A549 treated with Hydrocortisone at 1 μM for 4 hours (cell line): ENCODE results near the gene FNDC7. TPM values are rescaled to one million over a fixed set of nuclear protein-coding genes. Genes with fewer than 3 reads are reported as not detected.

Experiments used
- total RNA-seq: library from RNA; stranded (reverse); fragments of 200-300 nt; extraction: Qiagen RNA extraction; gene quantifications from 5 replicates; pipeline ENCODE4 v1.2.3, GENCODE V29; 2022

FNDC7 gene, protein sequence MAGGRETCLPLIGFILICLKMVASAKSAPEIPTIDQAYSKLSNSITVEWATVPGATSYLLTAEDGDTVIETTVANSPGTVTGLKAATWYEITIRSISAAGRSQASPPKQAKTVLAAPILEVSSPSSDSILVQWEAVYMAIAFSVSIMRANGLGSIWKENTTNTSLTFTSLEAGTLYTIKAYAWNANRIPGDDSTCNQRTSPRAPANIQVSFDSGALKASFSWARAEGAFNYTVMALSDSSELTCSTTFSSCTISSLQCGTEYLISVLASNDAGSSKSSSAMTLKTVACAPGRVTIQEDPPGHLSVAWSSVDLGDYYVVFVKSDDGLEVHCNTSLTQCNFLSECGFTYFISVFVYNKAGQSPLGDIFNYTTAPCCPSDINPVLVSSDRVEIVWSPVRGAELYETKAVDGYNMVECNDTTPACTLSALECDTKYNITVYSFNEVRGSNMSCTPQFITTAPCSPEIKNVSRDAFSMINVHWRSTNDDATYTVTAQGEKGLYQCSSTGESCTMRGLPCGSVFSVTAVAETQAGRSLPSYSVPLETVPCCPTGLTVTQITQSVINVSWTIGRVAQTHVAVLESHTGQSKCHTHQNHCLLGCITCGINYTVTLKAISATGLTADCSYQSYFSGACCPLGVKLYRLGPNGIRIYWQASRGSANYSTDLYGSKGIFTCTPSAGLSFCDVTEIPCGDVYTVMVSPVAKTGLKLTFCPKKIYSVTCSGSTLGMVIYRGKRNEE
- 0.02 to 0.07 TPM in 2 of 5 replicates, not detected in the others for total RNA-seq

DNA sequence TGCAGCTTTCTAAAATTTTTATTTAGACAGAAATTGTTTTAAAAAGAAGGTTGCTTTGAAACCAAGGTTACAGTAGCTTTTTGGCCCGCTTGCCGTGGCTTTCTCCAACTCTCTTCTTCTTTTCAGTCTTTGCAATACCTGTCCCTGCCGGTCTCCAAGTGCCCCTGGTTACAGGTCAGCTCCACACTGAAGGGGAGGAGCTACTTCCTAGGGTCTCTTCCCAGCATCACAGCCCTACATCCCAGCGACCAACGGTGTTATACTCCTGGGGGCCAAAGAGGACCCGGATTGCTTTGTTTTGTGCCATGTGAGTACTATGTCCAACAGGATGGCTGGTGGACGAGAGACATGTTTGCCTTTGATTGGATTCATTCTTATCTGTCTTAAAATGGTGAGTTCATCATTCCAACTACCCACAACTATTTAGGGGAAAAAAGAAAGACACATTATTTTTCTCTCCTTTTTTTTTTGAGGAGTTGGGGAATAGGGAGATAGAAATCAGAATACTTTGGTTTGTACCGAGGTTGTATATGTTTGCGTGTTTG, at the start of gene FNDC7:
TSS of gene FNDC7 (plus strand) at position 303 of the 545 bp plus-strand sequence. CDS start at position 329, 26 bp downstream.

DNA sequence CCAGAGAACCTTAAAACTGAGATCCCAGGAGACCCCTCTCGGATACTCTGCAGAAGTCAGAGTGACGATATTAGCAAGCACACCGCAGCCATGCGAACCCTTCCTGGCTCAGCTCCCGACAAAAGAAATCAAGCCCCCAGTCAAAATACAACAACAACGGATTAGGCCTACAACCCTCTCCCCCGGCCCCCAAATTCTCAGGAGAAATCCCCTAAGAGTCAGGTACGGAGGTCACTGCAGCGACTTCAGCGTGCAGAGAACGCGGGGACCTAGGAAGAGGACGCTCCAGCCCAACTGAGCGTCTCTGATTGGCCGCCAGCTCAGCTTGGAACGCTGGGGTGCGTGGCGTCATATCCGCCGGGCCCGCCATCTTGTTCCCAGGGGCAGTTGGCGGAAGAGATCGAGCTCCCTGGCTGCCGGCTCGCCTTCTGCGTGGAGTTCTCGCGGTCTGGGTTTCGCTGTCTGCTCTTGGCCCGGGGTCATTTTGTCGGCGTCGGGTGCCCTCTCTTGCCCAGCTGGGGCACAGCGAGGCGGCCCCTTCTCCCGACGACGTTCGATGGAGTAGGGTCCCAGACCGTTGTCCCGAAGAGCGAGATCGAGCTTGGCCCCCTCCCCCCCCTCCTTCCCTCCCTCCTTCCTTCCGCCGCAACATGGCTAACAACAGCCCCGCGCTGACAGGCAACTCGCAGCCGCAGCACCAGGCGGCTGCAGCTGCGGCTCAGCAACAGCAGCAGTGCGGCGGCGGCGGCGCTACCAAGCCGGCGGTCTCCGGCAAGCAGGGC, 20.6 kb upstream of the FNDC7 start, which contains the start of gene PRPF38B:
TSS of gene PRPF38B (plus strand) at position 369 of the 782 bp plus-strand sequence. CDS start at position 651, 282 bp downstream.

DNA sequence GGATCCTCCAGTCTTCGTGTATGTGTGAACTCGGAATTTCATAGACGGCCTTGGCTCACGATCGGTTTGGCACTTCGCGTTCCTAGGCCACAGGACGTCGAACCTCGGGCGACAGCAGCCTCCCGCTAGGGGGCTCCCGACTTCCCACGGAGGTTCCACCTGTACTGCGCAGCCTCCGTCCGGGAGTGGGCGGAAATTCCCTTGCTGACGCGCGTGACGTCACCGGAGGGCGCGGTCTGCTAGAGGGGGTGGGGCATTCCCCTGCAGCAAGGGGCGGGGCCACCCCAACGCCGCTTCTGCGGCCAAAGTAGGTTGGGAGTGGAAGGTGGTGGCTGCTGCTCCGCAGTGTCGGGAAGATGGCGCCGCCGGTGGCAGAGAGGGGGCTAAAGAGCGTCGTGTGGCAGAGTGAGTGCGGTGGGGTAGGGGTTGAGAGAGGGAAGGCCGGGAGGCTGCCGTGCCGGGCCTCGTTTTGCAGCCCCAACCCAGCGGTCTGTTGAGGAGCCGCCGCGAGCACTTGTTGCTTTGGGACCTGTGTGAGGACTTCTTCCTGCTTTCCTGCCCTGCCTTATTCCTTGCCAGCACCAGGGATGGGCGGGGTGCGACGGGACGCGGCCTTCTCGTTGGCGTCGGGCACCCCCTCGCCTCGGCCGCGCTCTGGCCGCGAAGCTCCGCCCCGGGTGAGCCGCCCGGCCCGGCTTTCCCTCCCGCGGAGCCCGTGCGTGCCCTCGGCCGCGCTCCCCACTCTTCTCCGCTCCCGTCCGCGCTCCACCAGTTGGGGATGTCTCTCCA, 33.9 kb downstream of the FNDC7 start, which contains the start of gene STXBP3:
TSS of gene STXBP3 (plus strand) at position 293 of the 789 bp plus-strand sequence. CDS start at position 357, 64 bp downstream.

Other genes starting within 250 kb of the FNDC7 start
- gene EEIG2, start 152.8 kb upstream of the FNDC7 start, total RNA-seq, result 3.5 to 6.8 TPM (median 5.1 TPM) in 5 replicates
- gene HENMT1, start 51.8 kb upstream of the FNDC7 start, total RNA-seq, result 3.7 to 4.7 TPM (median 4.4 TPM) in 5 replicates
- gene PRPF38B, start 20.6 kb upstream of the FNDC7 start, total RNA-seq, result 18.1 to 23.7 TPM (median 19.8 TPM) in 5 replicates
- 16.8 to 26.9 TPM (median 17.9 TPM) in 5 replicates for gene STXBP3, start 33.8 kb downstream of the FNDC7 start, total RNA-seq
- 0.75 to 2.5 TPM (median 1.5 TPM) in 5 replicates for gene AKNAD1, start 144.2 kb downstream of the FNDC7 start, total RNA-seq
- 15.6 to 27.5 TPM (median 21.2 TPM) in 5 replicates for gene GPSM2, start 164.1 kb downstream of the FNDC7 start, total RNA-seq